H1 (cell line): ENCODE data around the gene RTN4. TPM values are rescaled to one million over a fixed set of nuclear protein-coding genes. Genes with fewer than 3 reads are reported as not detected.

ENCODE experiments used
- CBX8 ChIP-seq: fragments of 300-800, 300-1000 bp; sonication (generic); IDR thresholded peaks from 2 replicates; pipeline ENCODE4 v1.7.1; 2016; ENCODE audit warnings: low read depth, low read length, borderline replicate concordance
- EGR1 ChIP-seq: IDR thresholded peaks from 2 replicates; pipeline ENCODE4 v1.6.1; 2011; ENCODE audit warnings: low read depth, low read length, borderline replicate concordance
- JUND ChIP-seq: IDR thresholded peaks from 2 replicates; pipeline ENCODE4 v1.6.1; 2011; ENCODE audit warnings: mild to moderate bottlenecking, improper control_type of control experiment, low read length
- KDM4A ChIP-seq: IDR thresholded peaks from one replicate; pipeline ENCODE4 v1.7.1; 2012; ENCODE audit warnings: low read depth, mild to moderate bottlenecking, moderate library complexity, low read length, inconsistent platforms; ENCODE audit not compliant: severe bottlenecking
- MAFK ChIP-seq: IDR thresholded peaks from 2 replicates; pipeline ENCODE4 v1.6.1; 2012; ENCODE audit warnings: low read depth, mild to moderate bottlenecking, improper control_type of control experiment, low read length
- NRF1 ChIP-seq: IDR thresholded peaks from 2 replicates; pipeline ENCODE4 v1.6.1; 2011; ENCODE audit warnings: mild to moderate bottlenecking, low read depth, low read length, improper control_type of control experiment
- POLR2AphosphoS5 ChIP-seq: IDR thresholded peaks from 2 replicates; pipeline ENCODE4 v1.6.1; 2011; ENCODE audit warnings: low read depth, low read length
- SAP30 ChIP-seq: fragments of 300-600 bp; sonication (generic); IDR thresholded peaks from 2 replicates; pipeline ENCODE4 v1.7.1; 2012; ENCODE audit warnings: low read length, moderate library complexity, mild to moderate bottlenecking, inconsistent platforms; ENCODE audit not compliant: insufficient read depth, insufficient replicate concordance
- SIN3A ChIP-seq, 2 experiments: IDR thresholded peaks in 1 of 2; conservative IDR thresholded peaks in 1 of 2; 2 replicates each; pipeline ENCODE4 v1.6.1; 2011 to 2012; ENCODE audit warnings: low read length in 2 of 2, improper control_type of control experiment in 1 of 2, low read depth in 1 of 2, mild to moderate bottlenecking in 1 of 2
- SIRT6 ChIP-seq: IDR thresholded peaks from one replicate; pipeline ENCODE4 v1.7.1; 2012; ENCODE audit warnings: low read length, inconsistent platforms
- SP1 ChIP-seq: IDR thresholded peaks from 2 replicates; pipeline ENCODE4 v1.6.1; 2011; ENCODE audit warnings: low read depth, low read length
- SP2 ChIP-seq: IDR thresholded peaks from 2 replicates; pipeline ENCODE4 v1.6.1; 2012; ENCODE audit warnings: mild to moderate bottlenecking, low read length, inconsistent platforms
- polyA plus RNA-seq, 7 experiments: library from polyadenylated mRNA; depleted of rRNA in 3 of 7; stranded (reverse) in 5 of 7; unstranded in 2 of 7; fragments of >200 nt in 5 of 7; fragments of 200-250 nt in 2 of 7; gene quantifications; 1 replicate in 5 of 7; 2 replicates in 1 of 7; 4 replicates in 1 of 7; pipeline versions ENCODE4 v1.2.1 to v1.2.3, GENCODE V29; 2011 to 2013; ENCODE audit warnings: missing spikeins in 2 of 7, mixed read lengths in 2 of 7
- total RNA-seq: library from RNA; stranded (reverse); fragmentation: NEBNext Ultra II Directional; extraction: Animal tissue kit (Norgen Biotek cat#: 25700); gene quantifications from 2 replicates; pipeline ENCODE4 v1.2.1, GENCODE V29; 2021
- TF ChIP-seq, protein P1 (sequence below): IDR thresholded peaks from 2 replicates; pipeline ENCODE4 v1.6.1; 2012; ENCODE audit warnings: low read length, inconsistent platforms

Gene RTN4
- total and polyA plus RNA-seq, 2 of the 8 experiments (the other 6 are each of a cell fraction or from before 2014, with no cell fraction given) = 179 to 242 TPM

DNA sequence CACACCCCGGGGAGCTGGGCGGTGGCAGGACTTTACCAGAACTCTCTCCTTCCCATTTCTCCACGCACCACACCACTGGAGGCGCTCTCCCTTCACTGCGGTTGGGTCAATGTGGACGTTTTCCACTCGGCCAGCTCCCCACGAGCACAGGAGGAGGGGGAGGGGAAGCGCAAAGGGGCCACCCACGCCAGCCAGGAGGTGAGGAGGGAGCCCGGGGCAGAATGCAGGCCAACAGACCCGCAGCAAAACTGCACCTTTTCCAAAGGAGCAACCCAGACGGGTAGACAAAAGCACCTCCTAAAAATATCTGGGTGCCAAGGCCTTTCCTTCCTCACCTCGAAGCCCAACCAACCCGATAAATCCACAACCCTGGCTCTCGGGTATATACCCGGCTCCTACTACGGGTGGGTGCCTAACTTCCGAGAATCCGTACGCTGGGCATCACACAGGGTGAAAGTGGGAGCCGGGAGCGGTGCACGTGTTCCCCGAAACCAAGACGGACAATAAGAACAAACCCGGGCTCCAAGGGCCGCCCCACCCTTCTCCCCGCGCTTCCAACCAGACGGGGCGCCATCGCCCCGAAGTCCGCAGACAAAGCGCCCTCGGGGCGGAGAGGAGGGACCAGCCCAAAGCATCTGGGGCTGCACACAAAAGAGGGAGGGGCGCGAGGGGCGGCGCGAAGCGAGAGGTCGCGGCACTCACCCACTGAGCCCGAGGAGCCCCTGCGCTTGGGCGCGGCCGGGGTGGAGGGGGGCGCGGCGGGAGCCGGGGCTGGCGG, 1.0 kb downstream of the RTN4 start (continued):
- TF ChIP-seq, protein P1, sequence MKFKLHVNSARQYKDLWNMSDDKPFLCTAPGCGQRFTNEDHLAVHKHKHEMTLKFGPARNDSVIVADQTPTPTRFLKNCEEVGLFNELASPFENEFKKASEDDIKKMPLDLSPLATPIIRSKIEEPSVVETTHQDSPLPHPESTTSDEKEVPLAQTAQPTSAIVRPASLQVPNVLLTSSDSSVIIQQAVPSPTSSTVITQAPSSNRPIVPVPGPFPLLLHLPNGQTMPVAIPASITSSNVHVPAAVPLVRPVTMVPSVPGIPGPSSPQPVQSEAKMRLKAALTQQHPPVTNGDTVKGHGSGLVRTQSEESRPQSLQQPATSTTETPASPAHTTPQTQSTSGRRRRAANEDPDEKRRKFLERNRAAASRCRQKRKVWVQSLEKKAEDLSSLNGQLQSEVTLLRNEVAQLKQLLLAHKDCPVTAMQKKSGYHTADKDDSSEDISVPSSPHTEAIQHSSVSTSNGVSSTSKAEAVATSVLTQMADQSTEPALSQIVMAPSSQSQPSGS = no peak
- TF ChIP-seq CBX8 = no peak
- TF ChIP-seq KDM4A = peak; percentile 8
- no peak for TF ChIP-seq JUND
- TF ChIP-seq MAFK = no peak
- no peak for TF ChIP-seq SIRT6
- TF ChIP-seq SP2 = no peak
- TF ChIP-seq SIN3A (conservative IDR thresholded peaks at IDR 0.05 in 1 of 2, IDR thresholded peaks at IDR 0.05 in 1 of 2; ENCODE audit: low read depth in 1 of 2, low read length in 2 of 2) = peak in 1 of 2 experiments; percentile 33; a peak in 1 of 4 replicates
- TF ChIP-seq NRF1 = no peak
- TF ChIP-seq SAP30 = no peak
- TF ChIP-seq EGR1 = no peak
- peak; percentile 54 for TF ChIP-seq POLR2AphosphoS5
- no peak for TF ChIP-seq SP1
